D721Med (cell line): ENCODE measurements around the gene HES3.

Experiments used
- DNase-seq: peaks from one replicate; pipeline ENCODE4 v3.0.0; 2011; ENCODE audit warnings: low spot score; ENCODE audit not compliant: insufficient read length
- FAIRE-seq: peaks from 2 replicates; lab custom pipeline; 2011; peaks lifted over from hg19 to GRCh38; lab: Jason Lieb, UNC
- TF ChIP-seq, protein P1 (sequence below): IDR thresholded peaks from 2 replicates; pipeline ENCODE4 v1.5.1; 2012; ENCODE audit warnings: mild to moderate bottlenecking, control low read depth; ENCODE audit not compliant: insufficient read depth; ENCODE audit errors: missing control alignments

Gene HES3

DNA sequence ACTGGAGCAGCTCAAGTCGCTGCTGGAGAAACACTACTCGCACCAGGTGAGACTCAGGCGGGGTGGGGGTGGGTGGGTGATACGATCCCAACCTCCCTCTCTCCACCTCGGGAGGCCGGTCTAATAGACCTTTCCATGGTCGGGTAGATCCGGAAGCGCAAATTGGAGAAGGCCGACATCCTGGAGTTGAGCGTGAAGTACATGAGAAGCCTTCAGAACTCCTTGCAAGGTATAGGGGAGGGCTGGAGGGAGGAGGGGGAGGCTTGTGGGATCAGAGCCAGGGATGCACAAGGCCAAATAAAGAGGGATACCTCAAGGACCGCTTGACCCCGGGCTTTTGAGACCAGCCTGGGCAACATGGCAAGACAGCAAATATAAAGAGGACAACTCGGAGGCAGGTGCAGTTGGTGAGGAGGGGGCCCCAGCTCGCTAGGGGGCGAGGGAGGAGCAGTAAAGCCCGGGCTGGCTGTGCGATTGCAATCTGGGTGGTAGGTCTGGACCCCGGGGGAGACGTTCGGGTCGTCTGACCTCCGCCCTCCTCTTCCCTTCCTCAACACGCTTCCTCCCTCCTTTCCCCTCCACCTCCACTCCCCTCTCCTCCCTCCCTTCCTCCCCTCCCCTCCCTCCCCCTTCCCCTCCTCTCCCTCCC, 546 bp downstream of the HES3 start:
- TF ChIP-seq, protein P1, sequence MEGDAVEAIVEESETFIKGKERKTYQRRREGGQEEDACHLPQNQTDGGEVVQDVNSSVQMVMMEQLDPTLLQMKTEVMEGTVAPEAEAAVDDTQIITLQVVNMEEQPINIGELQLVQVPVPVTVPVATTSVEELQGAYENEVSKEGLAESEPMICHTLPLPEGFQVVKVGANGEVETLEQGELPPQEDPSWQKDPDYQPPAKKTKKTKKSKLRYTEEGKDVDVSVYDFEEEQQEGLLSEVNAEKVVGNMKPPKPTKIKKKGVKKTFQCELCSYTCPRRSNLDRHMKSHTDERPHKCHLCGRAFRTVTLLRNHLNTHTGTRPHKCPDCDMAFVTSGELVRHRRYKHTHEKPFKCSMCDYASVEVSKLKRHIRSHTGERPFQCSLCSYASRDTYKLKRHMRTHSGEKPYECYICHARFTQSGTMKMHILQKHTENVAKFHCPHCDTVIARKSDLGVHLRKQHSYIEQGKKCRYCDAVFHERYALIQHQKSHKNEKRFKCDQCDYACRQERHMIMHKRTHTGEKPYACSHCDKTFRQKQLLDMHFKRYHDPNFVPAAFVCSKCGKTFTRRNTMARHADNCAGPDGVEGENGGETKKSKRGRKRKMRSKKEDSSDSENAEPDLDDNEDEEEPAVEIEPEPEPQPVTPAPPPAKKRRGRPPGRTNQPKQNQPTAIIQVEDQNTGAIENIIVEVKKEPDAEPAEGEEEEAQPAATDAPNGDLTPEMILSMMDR: no peak
- no peak for FAIRE-seq
- no peak for DNase-seq

DNA sequence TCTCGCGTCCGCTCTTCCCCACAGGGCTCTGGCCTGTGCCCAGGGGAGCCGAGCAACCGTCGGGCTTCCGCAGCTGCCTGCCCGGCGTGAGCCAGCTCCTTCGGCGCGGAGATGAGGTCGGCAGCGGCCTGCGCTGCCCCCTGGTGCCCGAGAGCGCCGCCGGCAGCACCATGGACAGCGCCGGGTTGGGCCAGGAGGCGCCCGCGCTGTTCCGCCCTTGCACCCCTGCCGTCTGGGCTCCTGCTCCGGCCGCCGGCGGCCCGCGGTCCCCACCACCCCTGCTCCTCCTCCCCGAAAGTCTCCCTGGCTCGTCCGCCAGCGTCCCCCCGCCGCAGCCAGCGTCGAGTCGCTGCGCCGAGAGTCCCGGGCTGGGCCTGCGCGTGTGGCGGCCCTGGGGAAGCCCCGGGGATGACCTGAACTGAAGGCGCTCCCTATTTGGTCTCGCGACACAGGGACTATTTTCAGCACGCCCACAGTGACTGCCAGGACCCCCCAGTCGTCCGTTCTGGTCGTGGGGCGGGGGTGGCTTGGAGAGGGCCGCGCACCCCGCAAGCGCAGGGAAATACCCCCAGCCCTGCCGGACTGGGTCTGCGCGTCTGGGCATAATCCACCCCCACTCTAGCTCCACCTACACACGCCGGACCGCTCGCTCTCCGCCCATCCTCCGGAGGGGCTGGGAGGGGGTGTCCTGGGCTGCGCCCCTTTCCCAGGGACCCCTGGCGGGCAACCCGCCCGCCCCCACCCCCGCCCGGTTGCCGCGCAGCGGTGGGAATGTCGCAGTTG, 1.3 kb downstream of the HES3 start:
- FAIRE-seq: no peak
- TF ChIP-seq, protein P1: peak; percentile 62
- no peak for DNase-seq

DNA sequence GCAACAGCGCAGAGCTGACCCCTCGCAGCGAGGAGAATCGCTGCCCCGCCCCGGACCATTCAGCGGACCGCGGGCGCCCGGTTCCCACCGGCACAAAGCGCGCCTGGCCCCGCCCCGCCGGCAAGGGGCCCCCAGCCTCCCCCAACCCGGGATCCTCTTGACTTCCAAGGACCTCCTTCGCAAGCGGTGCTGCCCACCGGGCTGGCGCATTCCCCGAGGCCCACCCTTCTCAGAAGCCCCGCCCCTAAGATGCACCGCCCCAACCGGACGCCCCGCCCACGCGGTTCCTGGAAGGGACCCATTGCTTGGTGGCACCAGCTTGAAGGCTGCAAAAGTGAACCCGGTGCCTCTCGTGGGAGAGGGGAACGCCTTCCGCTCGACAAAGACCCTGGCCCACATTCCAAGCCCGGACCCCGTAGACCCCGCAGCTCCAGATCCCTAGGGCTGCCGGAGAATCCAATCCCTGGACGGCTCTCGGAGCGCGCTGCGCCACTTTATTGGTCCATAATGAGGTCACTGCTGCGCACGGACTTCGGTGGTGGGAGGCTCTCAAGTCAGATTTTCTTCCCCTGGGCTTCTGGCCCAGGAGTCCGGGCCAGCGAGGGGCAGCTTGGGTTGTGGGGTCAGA, 2.0 kb downstream of the HES3 start:
- TF ChIP-seq, protein P1: no peak
- FAIRE-seq (no peak), DNase-seq (peak; percentile 58)

DNA sequence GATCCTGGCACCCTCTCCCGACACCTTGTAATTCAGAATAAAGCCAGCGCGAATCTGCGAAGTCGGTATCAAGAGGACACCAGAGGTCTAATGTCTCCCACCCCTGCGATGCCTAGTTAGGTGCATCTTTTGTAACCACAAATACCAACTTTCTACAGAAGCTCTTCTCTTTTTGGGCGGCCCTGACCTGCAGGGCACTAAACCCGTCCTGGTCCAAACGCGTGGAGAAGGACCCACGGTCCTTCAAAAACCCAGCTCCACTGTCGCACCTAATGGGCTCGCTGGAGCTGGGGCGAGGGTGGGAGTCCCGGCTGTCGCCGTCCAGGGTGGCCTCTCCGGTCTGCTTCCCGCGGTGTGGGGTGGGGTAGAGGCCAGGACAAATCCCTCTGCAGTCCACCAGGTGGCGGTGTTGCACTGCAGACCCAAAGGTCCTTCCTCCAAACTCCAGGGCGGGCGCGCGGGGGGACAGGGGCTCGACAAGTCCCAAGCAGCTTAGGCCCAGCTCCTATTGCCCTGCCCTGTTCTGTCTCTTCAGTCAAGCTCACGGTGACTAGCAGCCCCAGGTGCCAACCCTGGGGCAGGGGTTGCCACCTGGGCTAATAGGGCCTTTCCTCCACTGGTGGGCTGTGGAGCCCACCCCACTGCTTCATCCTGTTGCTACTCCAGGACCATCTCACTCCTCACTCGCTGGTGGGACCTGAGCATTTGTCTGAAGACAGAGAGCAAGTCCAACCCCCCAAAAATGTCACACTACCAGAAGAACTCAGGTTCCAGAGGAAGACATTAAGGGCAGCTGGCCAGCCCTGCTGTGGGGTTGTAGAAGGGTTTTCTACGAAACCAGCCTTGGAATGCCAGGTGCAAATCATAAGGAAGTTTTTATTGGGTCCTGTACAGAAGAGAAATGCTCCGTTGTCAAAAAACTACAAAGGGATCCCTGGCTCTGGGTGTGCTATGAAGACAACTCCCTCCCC, 2.8 kb downstream of the HES3 start:
- peak; percentile 59 for DNase-seq
- TF ChIP-seq, protein P1: peak; percentile 74
- FAIRE-seq: no peak

DNA sequence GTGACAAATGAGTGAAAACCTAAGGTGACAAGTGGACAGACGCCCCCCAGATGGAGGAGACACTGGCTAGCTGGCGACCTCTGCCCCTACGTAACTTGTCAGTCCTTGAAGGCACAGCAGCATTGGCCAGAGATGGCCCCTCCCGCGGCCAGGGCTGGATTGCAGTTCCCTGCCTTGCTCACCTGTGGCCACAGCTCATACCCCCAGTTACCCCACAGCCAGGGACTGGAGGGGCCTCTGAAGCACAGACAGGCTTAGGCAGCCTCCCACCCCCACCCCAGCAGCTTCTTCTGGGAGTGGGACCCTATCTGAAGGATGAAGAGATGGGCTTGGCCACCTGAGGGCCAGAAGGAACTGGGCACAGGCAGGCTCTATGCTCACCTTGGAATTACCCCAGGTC, 3.7 kb downstream of the HES3 start:
- DNase-seq (no peak), FAIRE-seq (no peak)
- TF ChIP-seq, protein P1: no peak

DNA sequence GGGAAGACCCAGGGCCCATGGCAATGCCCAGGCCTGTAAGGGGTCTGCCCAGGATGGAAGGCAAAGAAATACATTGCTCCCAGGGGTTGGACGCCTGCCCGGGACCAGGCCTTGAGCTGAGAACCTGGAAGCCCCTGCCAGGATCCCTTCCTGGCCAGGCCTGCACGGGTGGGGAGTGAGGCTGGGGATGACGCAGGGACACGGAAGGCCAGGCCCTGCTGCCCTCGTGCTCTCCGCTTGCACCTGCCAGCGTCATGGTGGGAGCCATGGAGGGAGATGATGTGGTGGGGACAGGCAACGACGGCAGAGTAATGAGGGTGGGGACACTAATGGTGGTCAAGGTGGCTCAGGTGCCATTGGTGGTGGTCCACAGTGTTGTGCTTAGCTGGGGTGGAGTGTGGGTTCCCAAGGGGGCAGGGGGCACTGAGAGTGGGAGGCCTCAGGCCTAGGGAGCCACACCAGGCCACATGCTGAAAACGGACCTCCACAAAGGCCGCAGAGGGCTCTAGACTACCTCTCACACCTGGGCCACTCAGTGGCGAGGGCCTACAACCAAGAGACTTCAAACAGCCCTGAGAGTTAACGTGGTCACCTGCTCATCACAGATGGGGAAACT, 4.3 kb downstream of the HES3 start:
- FAIRE-seq: no peak
- no peak for DNase-seq
- TF ChIP-seq, protein P1: no peak
